HCT116 (cell line): ENCODE data around the gene CFAP53. TPM values are rescaled to one million over a fixed set of nuclear protein-coding genes. Genes with fewer than 3 reads are reported as not detected.

Source experiments
- ATAC-seq: fragments of 200-7000 bp; cut with Tn5 transposase; 2 replicates; pipeline ENCODE4 v1.9.1; 2020; ENCODE audit warnings: mild to moderate bottlenecking, moderate library complexity
- BruUV-seq: library from RNA; stranded (reverse); fragments of 400-500 nt; replicated peaks from 2 replicates; lab custom pipeline; 2021; lab: Mats Ljungman, UMichigan
- CTCF ChIA-PET: fragments of 300-600 bp; sonication (Branson Sonifier 250); formaldehyde crosslinking; loops from one replicate; lab custom pipeline; 2021; ENCODE audit warnings: antibody characterized with exemption; lab: Charles Lee
- POLR2A ChIA-PET: fragments of 300-600, 350-600 bp; sonication (Branson Sonifier 250); formaldehyde crosslinking; loops from one replicate; lab custom pipeline; 2021; ENCODE audit warnings: antibody characterized with exemption; lab: Charles Lee
- RAD21 ChIA-PET, 2 experiments: fragments of 300-600 bp; sonication (Branson Sonifier 250); formaldehyde crosslinking; loops; one replicate each; lab custom pipeline; 2023; ENCODE audit warnings: low total read pairs in 2 of 2; ENCODE audit not compliant: uncharacterized antibody in 2 of 2, unreplicated experiment in 2 of 2, low non-redundant PET in 1 of 2; lab: Charles Lee
- DNase-seq: peaks from one replicate; pipeline ENCODE4 v3.0.0-alpha.2; 2010; ENCODE audit warnings: low read depth, low spot score
- H2AFZ ChIP-seq: fragments of 200-600 bp; shearing (Covaris generic), sonication (generic); 2 replicates; pipeline ENCODE4 v1.6.1; 2017; ENCODE audit warnings: low read depth, mixed run types, mixed read lengths, antibody characterized with exemption, low read length; ENCODE audit not compliant: poor library complexity, severe bottlenecking
- H3K27ac ChIP-seq: 2 replicates; pipeline ENCODE4 v1.5.1; 2012; ENCODE audit warnings: low read depth, low read length
- H3K27me3 ChIP-seq: fragments of 200-600 bp; sonication (generic); 2 replicates; pipeline ENCODE4 v1.6.1; 2016; ENCODE audit warnings: mixed run types, low read length, mixed read lengths; ENCODE audit not compliant: insufficient read depth
- H3K36me3 ChIP-seq, 2 experiments: fragments of 200-500 bp in 1 of 2; fragments of 200-600 bp in 1 of 2; sonication (Bioruptor generic) in 1 of 2; sonication (generic) in 1 of 2; 2 replicates each; pipeline versions ENCODE4 v1.5.1 to v1.6.1; 2014 to 2016; ENCODE audit warnings: low read length in 2 of 2, inconsistent platforms in 1 of 2, mixed read lengths in 1 of 2, mixed run types in 1 of 2; ENCODE audit not compliant: insufficient read depth in 2 of 2, control insufficient read depth in 1 of 2
- H3K4me1 ChIP-seq, 2 experiments: fragments of 200-600 bp in 1 of 2; sonication (generic) in 1 of 2; 2 replicates each; pipeline versions ENCODE4 v1.5.1 to v1.6.1; 2012 to 2017; ENCODE audit warnings: low read length in 2 of 2, inconsistent platforms in 1 of 2, mild to moderate bottlenecking in 1 of 2, mixed read lengths in 1 of 2, mixed run types in 1 of 2, moderate library complexity in 1 of 2; ENCODE audit not compliant: insufficient read depth in 2 of 2, control insufficient read depth in 1 of 2
- H3K4me2 ChIP-seq: fragments of 200-600 bp; sonication (generic); 2 replicates; pipeline ENCODE4 v1.6.1; 2017; ENCODE audit warnings: mixed run types, low read length, mixed read lengths
- H3K4me3 ChIP-seq, 2 experiments: fragments of 200-600 bp in 1 of 2; sonication (generic) in 1 of 2; replicated peaks in 1 of 2; 2 replicates each; pipeline ENCODE4 v1.5.1; 2011 to 2016; ENCODE audit warnings: low read length in 2 of 2, control low read depth in 1 of 2, low read depth in 1 of 2, mild to moderate bottlenecking in 1 of 2, mixed read lengths in 1 of 2, mixed run types in 1 of 2
- H3K79me2 ChIP-seq: fragments of 200-600 bp; sonication (generic); 2 replicates; pipeline ENCODE4 v1.6.1; 2017; ENCODE audit warnings: mild to moderate bottlenecking, mixed run types, low read length, moderate library complexity, mixed read lengths; ENCODE audit not compliant: insufficient read depth
- H3K9ac ChIP-seq: fragments of 200-600 bp; sonication (generic); 2 replicates; pipeline ENCODE4 v1.6.1; 2016; ENCODE audit warnings: low read length, mixed read lengths
- H3K9me2 ChIP-seq: fragments of 200-600 bp; sonication (generic), shearing (Covaris generic); 2 replicates; pipeline ENCODE4 v1.6.1; 2017; ENCODE audit warnings: mixed run types, mild to moderate bottlenecking, moderate library complexity; ENCODE audit not compliant: insufficient read depth
- H3K9me3 ChIP-seq, 2 experiments: fragments of 200-500 bp in 1 of 2; fragments of 200-600 bp in 1 of 2; sonication (Bioruptor generic) in 1 of 2; sonication (generic) in 1 of 2; 2 replicates each; pipeline ENCODE4 v1.6.1; 2014 to 2017; ENCODE audit warnings: low read length in 2 of 2, mixed read lengths in 2 of 2, inconsistent platforms in 1 of 2, low read depth in 1 of 2, mild to moderate bottlenecking in 1 of 2, mixed run types in 1 of 2, moderate library complexity in 1 of 2; ENCODE audit not compliant: control insufficient read depth in 1 of 2, insufficient read depth in 1 of 2
- H4K20me1 ChIP-seq: fragments of 200-600 bp; sonication (generic), shearing (Covaris generic); 2 replicates; pipeline ENCODE4 v1.6.1; 2017; ENCODE audit warnings: mixed run types, mild to moderate bottlenecking, moderate library complexity; ENCODE audit not compliant: insufficient read depth
- ELF1 ChIP-seq: IDR thresholded peaks from 2 replicates; pipeline ENCODE4 v1.6.1; 2012; ENCODE audit warnings: low read depth, borderline replicate concordance
- EZH2 ChIP-seq: fragments of 200-600 bp; sonication (generic); IDR thresholded peaks from 2 replicates; pipeline ENCODE4 v1.6.1; 2017; ENCODE audit warnings: antibody characterized with exemption, mixed run types
- EZH2phosphoT487 ChIP-seq: fragments of 200-600 bp; IDR thresholded peaks from 2 replicates; pipeline ENCODE4 v1.6.1; 2018; ENCODE audit warnings: antibody characterized with exemption, borderline replicate concordance
- JUND ChIP-seq: IDR thresholded peaks from 2 replicates; pipeline ENCODE4 v1.6.1; 2012
- intact Hi-C: fragments of 100-400 bp; cut with micrococcal nuclease; formaldehyde crosslinking; loops from 2 replicates; pipeline ENCODE4 v1.10.0; 2022
- total RNA-seq: library from RNA; stranded (reverse); gene quantifications from one replicate; pipeline ENCODE4 v1.2.1, GENCODE V29; 2021; ENCODE audit not compliant: unreplicated experiment
- TF ChIP-seq, protein P1 (sequence below): IDR thresholded peaks from 2 replicates; pipeline ENCODE4 v1.6.1; 2012
- TF ChIP-seq, protein P2 (sequence below): IDR thresholded peaks from 2 replicates; pipeline ENCODE4 v1.6.1; 2012; ENCODE audit warnings: low read depth

Gene CFAP53
- total RNA-seq, 1 experiment from 2014 or later = 1.1 TPM

DNA sequence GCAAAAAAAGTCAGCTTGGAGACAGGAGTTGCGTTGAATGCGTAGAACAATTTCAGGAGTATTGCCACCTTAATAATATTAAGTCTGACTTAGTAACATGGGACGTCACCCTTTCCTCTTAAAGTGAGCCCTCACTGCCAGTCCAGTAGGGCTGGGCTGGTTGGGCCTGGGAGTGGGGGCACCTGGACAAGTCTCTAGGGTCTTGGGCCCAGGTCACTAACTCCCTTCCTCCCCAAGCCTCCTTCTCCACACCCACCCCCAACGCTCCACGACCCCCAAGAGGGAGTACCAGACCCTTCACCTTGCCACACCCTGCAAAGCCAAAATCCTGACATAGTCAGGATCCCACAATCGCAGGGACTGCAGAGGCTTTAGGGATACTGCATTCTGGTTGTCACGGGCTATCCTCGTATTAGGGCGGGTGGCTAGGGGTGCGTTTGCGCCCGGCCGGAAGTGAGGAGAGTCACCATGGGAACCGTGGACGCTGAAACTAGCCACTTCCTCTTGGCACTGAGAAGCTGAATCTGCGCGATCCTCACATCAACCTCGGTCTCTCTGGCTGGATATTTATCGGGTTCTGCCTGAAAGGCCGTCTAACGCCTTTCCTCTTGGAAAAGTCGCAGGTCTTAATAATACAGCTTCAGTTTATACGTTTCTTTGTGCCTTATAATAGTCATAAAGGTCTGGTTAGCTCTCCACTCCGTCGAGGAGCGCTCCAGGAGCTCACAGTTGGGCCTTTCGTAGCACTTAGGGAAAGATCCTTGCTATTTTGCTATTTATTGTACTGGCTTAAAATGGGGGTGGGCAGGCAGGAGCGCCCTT, 31.5 kb upstream of the CFAP53 start:
- BruUV-seq = no TSS peak
- DNase-seq (no peak), ATAC-seq (no peak)
- ChIA-PET CTCF (no interaction called here), RAD21 (no interaction called here), POLR2A (no interaction called here)
- Histone ChIP-seq H3K4me2 (no peak overlapping the region), H3K4me1 (no peaks in the 10 kb centered on the region), H3K9me2 (no peaks in the 10 kb centered on the region), H3K9ac (no peak overlapping the region), H4K20me1 (no peaks in the 10 kb centered on the region), H3K9me3 (no peaks in the 10 kb centered on the region; a peak in 1 of 4 replicates), H2AFZ (no peak overlapping the region), H3K27ac (no peak overlapping the region), H3K36me3 (no peaks in the 10 kb centered on the region), H3K4me3 (no peak overlapping the region), H3K79me2 (no peaks in the 10 kb centered on the region), H3K27me3 (no peaks in the 10 kb centered on the region)
- TF ChIP-seq JUND (no peak), EZH2phosphoT487 (no peak), ELF1 (no peak), EZH2 (no peak)
- TF ChIP-seq, protein P1, sequence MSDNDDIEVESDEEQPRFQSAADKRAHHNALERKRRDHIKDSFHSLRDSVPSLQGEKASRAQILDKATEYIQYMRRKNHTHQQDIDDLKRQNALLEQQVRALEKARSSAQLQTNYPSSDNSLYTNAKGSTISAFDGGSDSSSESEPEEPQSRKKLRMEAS = no peak
- TF ChIP-seq, protein P2, sequence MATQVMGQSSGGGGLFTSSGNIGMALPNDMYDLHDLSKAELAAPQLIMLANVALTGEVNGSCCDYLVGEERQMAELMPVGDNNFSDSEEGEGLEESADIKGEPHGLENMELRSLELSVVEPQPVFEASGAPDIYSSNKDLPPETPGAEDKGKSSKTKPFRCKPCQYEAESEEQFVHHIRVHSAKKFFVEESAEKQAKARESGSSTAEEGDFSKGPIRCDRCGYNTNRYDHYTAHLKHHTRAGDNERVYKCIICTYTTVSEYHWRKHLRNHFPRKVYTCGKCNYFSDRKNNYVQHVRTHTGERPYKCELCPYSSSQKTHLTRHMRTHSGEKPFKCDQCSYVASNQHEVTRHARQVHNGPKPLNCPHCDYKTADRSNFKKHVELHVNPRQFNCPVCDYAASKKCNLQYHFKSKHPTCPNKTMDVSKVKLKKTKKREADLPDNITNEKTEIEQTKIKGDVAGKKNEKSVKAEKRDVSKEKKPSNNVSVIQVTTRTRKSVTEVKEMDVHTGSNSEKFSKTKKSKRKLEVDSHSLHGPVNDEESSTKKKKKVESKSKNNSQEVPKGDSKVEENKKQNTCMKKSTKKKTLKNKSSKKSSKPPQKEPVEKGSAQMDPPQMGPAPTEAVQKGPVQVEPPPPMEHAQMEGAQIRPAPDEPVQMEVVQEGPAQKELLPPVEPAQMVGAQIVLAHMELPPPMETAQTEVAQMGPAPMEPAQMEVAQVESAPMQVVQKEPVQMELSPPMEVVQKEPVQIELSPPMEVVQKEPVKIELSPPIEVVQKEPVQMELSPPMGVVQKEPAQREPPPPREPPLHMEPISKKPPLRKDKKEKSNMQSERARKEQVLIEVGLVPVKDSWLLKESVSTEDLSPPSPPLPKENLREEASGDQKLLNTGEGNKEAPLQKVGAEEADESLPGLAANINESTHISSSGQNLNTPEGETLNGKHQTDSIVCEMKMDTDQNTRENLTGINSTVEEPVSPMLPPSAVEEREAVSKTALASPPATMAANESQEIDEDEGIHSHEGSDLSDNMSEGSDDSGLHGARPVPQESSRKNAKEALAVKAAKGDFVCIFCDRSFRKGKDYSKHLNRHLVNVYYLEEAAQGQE = no peak
- intact Hi-C loops = no loop called here
